OCI-M1 (cell line): ENCODE data around the gene NHLRC1.

Experiments used
- DNase-seq: peaks from one replicate; lab custom pipeline; 2025; lab: John Stamatoyannopoulos, UW

The NHLRC1 gene

GRCh38 chr6:18087396-18088165, 34.9 kb downstream of the NHLRC1 start:
- no peak for DNase-seq

- no peak for DNase-seq
These were observed 41.3 kb downstream of the NHLRC1 start for GRCh38 chr6:18081025-18081668.

- DNase-seq = no peak
These were observed 41.9 kb downstream of the NHLRC1 start for GRCh38 chr6:18080544-18080943.

GRCh38 chr6:18078866-18079265, 43.6 kb downstream of the NHLRC1 start:
- no peak for DNase-seq

- DNase-seq = no peak
These were observed 46.2 kb downstream of the NHLRC1 start for GRCh38 chr6:18076231-18076630.

GRCh38 chr6:18072841-18073240, 49.6 kb downstream of the NHLRC1 start:
- no peak for DNase-seq

- DNase-seq = no peak
These were observed 52.0 kb downstream of the NHLRC1 start for GRCh38 chr6:18070486-18070885.
